ENCODE measurements around the gene TYW1B. TPM values are rescaled to one million over a fixed set of nuclear protein-coding genes. Genes with fewer than 3 reads are reported as not detected.
A peak's percentile ranks its signal among the peaks of the same experiment; 100 is the strongest.
"Not testable (repeated sequence)": the region's sequence is repeated elsewhere in the genome, so short reads cannot be mapped to it uniquely, and the experiment has no call there.

The TYW1B gene
- total RNA-seq, 1 experiment from 2014 or later = 5.5 TPM

- H3K36me3 Mint-ChIP-seq (ENCODE audit: insufficient read depth in 1 of 3, low read depth in 3 of 3) = peaks cover 0 to 13% (median 1%) of the 10 kb centered on the region in 3 experiments; a peak in 5 of 7 replicates
- H3K27me3 ChIP-seq (ENCODE audit: insufficient read depth, low read length); H4K8ac ChIP-seq (replicated peaks; ENCODE audit: insufficient read length, low read depth, low read length); H4K5ac ChIP-seq (ENCODE audit: insufficient read length, low read depth, low read length); H3K4ac ChIP-seq (ENCODE audit: low read depth, low read length); H3K79me2 ChIP-seq (ENCODE audit: insufficient read depth, low read length); H3K56ac ChIP-seq (ENCODE audit: insufficient read length, low read depth, low read length); H3K9ac ChIP-seq (ENCODE audit: extremely low read depth, insufficient read length, low read length); H3K9me3 ChIP-seq (ENCODE audit: control insufficient read depth, low read depth, low read length); H3T11ph ChIP-seq (ENCODE audit: low read length); H3K18ac ChIP-seq (ENCODE audit: insufficient read length, low read depth, low read length); H4K20me1 ChIP-seq (ENCODE audit: control insufficient read depth, insufficient read depth, insufficient read length); H2BK120ac ChIP-seq (ENCODE audit: low read depth, low read length, poor library complexity, severe bottlenecking); H2BK20ac ChIP-seq (ENCODE audit: low read depth, low read length, poor library complexity, severe bottlenecking); H4K91ac ChIP-seq (ENCODE audit: insufficient read length, low read depth, low read length); H2AFZ ChIP-seq (ENCODE audit: low read length); DNase-seq; H3K23me2 ChIP-seq (ENCODE audit: insufficient read length, low read depth, low read length, poor library complexity, severe bottlenecking); H3K9me3 Mint-ChIP-seq; H3K79me1 ChIP-seq (ENCODE audit: insufficient read depth, low read depth, low read length, poor library complexity, severe bottlenecking); H3K4me1 ChIP-seq (ENCODE audit: insufficient read depth, low read length); H2BK15ac ChIP-seq (ENCODE audit: low read depth, low read length); H2AK5ac ChIP-seq (ENCODE audit: insufficient read length, low read length); H3K4me3 Mint-ChIP-seq; H3K27ac ChIP-seq (ENCODE audit: insufficient read length, low read depth, low read length); H2BK5ac ChIP-seq (ENCODE audit: insufficient read length, low read length); H2BK12ac ChIP-seq (ENCODE audit: insufficient read length, low read depth, low read length); H3K23ac ChIP-seq (ENCODE audit: insufficient read length, low read depth, low read length); H3K4me2 ChIP-seq (ENCODE audit: insufficient read depth, insufficient read length, low read length); H3K27me3 Mint-ChIP-seq (ENCODE audit: low read depth); H3K14ac ChIP-seq (ENCODE audit: insufficient read depth, low read length): not testable (repeated sequence)
- H3K27ac Mint-ChIP-seq = peak overlapping the region in 1 of 3 experiments; percentile 92; a peak in 2 of 7 replicates
- peaks cover 50 to 51% of the 10 kb centered on the region in 2 experiments for H3K4me1 Mint-ChIP-seq
- WGBS (ENCODE audit: extremely low coverage, insufficient read length, low lambda C conversion rate) = no CpG with 5 or more reads among the region's 2 CpGs
These were observed 137.8 kb downstream of the TYW1B start for GRCh38 chr7:72690177-72690576.

GRCh38 chr7:72689344-72689743 is 138.7 kb downstream of the TYW1B start:
- H2BK12ac ChIP-seq (ENCODE audit: insufficient read length, low read depth, low read length); H3K4ac ChIP-seq (ENCODE audit: low read depth, low read length); H4K5ac ChIP-seq (ENCODE audit: insufficient read length, low read depth, low read length); H2BK5ac ChIP-seq (ENCODE audit: insufficient read length, low read length); H3K27me3 Mint-ChIP-seq (ENCODE audit: low read depth); H3K9ac ChIP-seq (ENCODE audit: extremely low read depth, insufficient read length, low read length); H2BK20ac ChIP-seq (ENCODE audit: low read depth, low read length, poor library complexity, severe bottlenecking); H3K23me2 ChIP-seq (ENCODE audit: insufficient read length, low read depth, low read length, poor library complexity, severe bottlenecking); H3K56ac ChIP-seq (ENCODE audit: insufficient read length, low read depth, low read length); H4K91ac ChIP-seq (ENCODE audit: insufficient read length, low read depth, low read length); H4K8ac ChIP-seq (replicated peaks; ENCODE audit: insufficient read length, low read depth, low read length); H2BK15ac ChIP-seq (ENCODE audit: low read depth, low read length); H2BK120ac ChIP-seq (ENCODE audit: low read depth, low read length, poor library complexity, severe bottlenecking); H3T11ph ChIP-seq (ENCODE audit: low read length); H3K9me3 Mint-ChIP-seq; H3K4me2 ChIP-seq (ENCODE audit: insufficient read depth, insufficient read length, low read length); H3K4me1 ChIP-seq (ENCODE audit: insufficient read depth, low read length); H4K20me1 ChIP-seq (ENCODE audit: control insufficient read depth, insufficient read depth, insufficient read length); H3K14ac ChIP-seq (ENCODE audit: insufficient read depth, low read length); H3K27me3 ChIP-seq (ENCODE audit: insufficient read depth, low read length); DNase-seq; H3K18ac ChIP-seq (ENCODE audit: insufficient read length, low read depth, low read length); H3K79me1 ChIP-seq (ENCODE audit: insufficient read depth, low read depth, low read length, poor library complexity, severe bottlenecking); H2AFZ ChIP-seq (ENCODE audit: low read length); H3K79me2 ChIP-seq (ENCODE audit: insufficient read depth, low read length); H2AK5ac ChIP-seq (ENCODE audit: insufficient read length, low read length); H3K9me3 ChIP-seq (ENCODE audit: control insufficient read depth, low read depth, low read length); H3K23ac ChIP-seq (ENCODE audit: insufficient read length, low read depth, low read length): not testable (repeated sequence)
- H3K36me3 Mint-ChIP-seq (ENCODE audit: insufficient read depth in 1 of 3, low read depth in 3 of 3) = peaks cover 0 to 13% (median 1%) of the 10 kb centered on the region in 3 experiments; a peak in 4 of 7 replicates
- no CpG with 5 or more reads among the region's 1 CpG for WGBS (ENCODE audit: extremely low coverage, insufficient read length, low lambda C conversion rate)
- peak overlapping the region in 1 of 2 experiments; percentile 45; a peak in 1 of 5 replicates for H3K4me3 Mint-ChIP-seq
- H3K27ac ChIP-seq (ENCODE audit: insufficient read length, low read depth, low read length) = peak overlapping the region; percentile 68
- H3K27ac Mint-ChIP-seq = peak overlapping the region in 2 of 3 experiments; percentile 82 to 89; a peak in 5 of 7 replicates
- peaks cover 48 to 53% of the 10 kb centered on the region in 2 experiments for H3K4me1 Mint-ChIP-seq

Data from H9 (cell line).